ENCODE data around the gene SARM1. TPM values are rescaled to one million over a fixed set of nuclear protein-coding genes. Genes with fewer than 3 reads are reported as not detected.
A peak's percentile ranks its signal among the peaks of the same experiment; 100 is the strongest.

SARM1 gene
- total and polyA plus RNA-seq, 2 of the 13 experiments (the other 11 are each of a cell fraction or from before 2014, with no cell fraction given) = 0.73 to 0.86 TPM

- TF ChIP-seq ZSCAN5A (CRISPR knock-in tag; IDR thresholded peaks at IDR 0.05; ENCODE audit: borderline replicate concordance) = no peak
- TF ChIP-seq POLR2G (IDR thresholded peaks at IDR 0.05; ENCODE audit: low read depth, low read length) = no peak
- 0 out of 2 replicates have a peak, but pooled peaks have one; percentile 6 for TF ChIP-seq NR0B2 (CRISPR knock-in tag; IDR thresholded peaks at IDR 0.05)
- no peak for TF ChIP-seq HOXA7 (CRISPR knock-in tag; IDR thresholded peaks at IDR 0.05)
- TF ChIP-seq MAFG (CRISPR knock-in tag; IDR thresholded peaks at IDR 0.05) = no peak
- TF ChIP-seq ZNF883 (CRISPR knock-in tag; IDR thresholded peaks at IDR 0.05; ENCODE audit: not compliant biosample characterization) = no peak
- 0 out of 2 replicates have a peak, but pooled peaks have one; percentile 5 for TF ChIP-seq ZNF225 (CRISPR knock-in tag; IDR thresholded peaks at IDR 0.05)
- TF ChIP-seq TEAD3 (CRISPR knock-in tag; optimal IDR thresholded peaks at IDR 0.05; ENCODE audit: borderline replicate concordance) = no peak
- no peak for TF ChIP-seq POLR2A (IDR thresholded peaks at IDR 0.05; ENCODE audit: insufficient read depth in 1 of 2, low read depth in 2 of 2, low read length in 2 of 2)
- no peak for TF ChIP-seq PRMT3 (CRISPR knock-in tag; IDR thresholded peaks at IDR 0.05; ENCODE audit: borderline replicate concordance, low read depth)
- TF ChIP-seq REXO4 (CRISPR knock-in tag; IDR thresholded peaks at IDR 0.05; ENCODE audit: borderline replicate concordance) = no peak
- TF ChIP-seq, protein P1, sequence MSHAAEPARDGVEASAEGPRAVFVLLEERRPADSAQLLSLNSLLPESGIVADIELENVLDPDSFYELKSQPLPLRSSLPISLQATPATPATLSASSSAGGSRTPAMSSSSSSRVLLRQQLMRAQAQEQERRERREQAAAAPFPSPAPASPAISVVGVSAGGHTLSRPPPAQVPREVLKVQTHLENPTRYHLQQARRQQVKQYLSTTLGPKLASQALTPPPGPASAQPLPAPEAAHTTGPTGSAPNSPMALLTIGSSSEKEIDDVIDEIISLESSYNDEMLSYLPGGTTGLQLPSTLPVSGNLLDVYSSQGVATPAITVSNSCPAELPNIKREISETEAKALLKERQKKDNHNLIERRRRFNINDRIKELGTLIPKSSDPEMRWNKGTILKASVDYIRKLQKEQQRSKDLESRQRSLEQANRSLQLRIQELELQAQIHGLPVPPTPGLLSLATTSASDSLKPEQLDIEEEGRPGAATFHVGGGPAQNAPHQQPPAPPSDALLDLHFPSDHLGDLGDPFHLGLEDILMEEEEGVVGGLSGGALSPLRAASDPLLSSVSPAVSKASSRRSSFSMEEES (CRISPR knock-in tag; IDR thresholded peaks at IDR 0.05) = no peak
- TF ChIP-seq ZNF414 (CRISPR knock-in tag; IDR thresholded peaks at IDR 0.05) = 0 out of 2 replicates have a peak, but pooled peaks have one; percentile 46
- 0 out of 2 replicates have a peak, but pooled peaks have one; percentile 36 for TF ChIP-seq CCDC6 (CRISPR knock-in tag; IDR thresholded peaks at IDR 0.05)
- TF ChIP-seq, protein P2, sequence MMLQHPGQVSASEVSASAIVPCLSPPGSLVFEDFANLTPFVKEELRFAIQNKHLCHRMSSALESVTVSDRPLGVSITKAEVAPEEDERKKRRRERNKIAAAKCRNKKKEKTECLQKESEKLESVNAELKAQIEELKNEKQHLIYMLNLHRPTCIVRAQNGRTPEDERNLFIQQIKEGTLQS (CRISPR knock-in tag; IDR thresholded peaks at IDR 0.05) = no peak
- no peak for TF ChIP-seq KDM5A (IDR thresholded peaks at IDR 0.05; ENCODE audit: borderline replicate concordance, low read length)
- TF ChIP-seq KDM3A (CRISPR knock-in tag; IDR thresholded peaks at IDR 0.05; ENCODE audit: low read depth) = no peak
- TF ChIP-seq, protein P3, sequence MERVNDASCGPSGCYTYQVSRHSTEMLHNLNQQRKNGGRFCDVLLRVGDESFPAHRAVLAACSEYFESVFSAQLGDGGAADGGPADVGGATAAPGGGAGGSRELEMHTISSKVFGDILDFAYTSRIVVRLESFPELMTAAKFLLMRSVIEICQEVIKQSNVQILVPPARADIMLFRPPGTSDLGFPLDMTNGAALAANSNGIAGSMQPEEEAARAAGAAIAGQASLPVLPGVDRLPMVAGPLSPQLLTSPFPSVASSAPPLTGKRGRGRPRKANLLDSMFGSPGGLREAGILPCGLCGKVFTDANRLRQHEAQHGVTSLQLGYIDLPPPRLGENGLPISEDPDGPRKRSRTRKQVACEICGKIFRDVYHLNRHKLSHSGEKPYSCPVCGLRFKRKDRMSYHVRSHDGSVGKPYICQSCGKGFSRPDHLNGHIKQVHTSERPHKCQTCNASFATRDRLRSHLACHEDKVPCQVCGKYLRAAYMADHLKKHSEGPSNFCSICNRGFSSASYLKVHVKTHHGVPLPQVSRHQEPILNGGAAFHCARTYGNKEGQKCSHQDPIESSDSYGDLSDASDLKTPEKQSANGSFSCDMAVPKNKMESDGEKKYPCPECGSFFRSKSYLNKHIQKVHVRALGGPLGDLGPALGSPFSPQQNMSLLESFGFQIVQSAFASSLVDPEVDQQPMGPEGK (CRISPR knock-in tag; IDR thresholded peaks at IDR 0.05) = no peak
- TF ChIP-seq ZBTB46 (CRISPR knock-in tag; IDR thresholded peaks at IDR 0.05; ENCODE audit: borderline replicate concordance) = no peak
- no peak for TF ChIP-seq GTF3A (CRISPR knock-in tag; conservative IDR thresholded peaks at IDR 0.05)
- TF ChIP-seq SAFB2 (CRISPR knock-in tag; IDR thresholded peaks at IDR 0.05; ENCODE audit: borderline replicate concordance, low read depth) = no peak
- TF ChIP-seq ARNT2 (CRISPR knock-in tag; IDR thresholded peaks at IDR 0.05; ENCODE audit: low read depth) = no peak
Observed at GRCh38 chr17:28334666-28335200, 36.8 kb upstream of the SARM1 start (continued).
